Prostate gland (tissue), 2 donors: ENCODE measurements around the gene SHROOM2.

ENCODE experiments used
- POLR2A ChIP-seq: fragments of 450-650 bp; IDR thresholded peaks from one replicate; pipeline ENCODE4 v1.6.1; 2016; ENCODE audit warnings: antibody characterized with exemption, mild to moderate bottlenecking
- TF ChIP-seq, protein P1 (sequence below), 4 experiments: fragments of 200-600 bp in 2 of 4; fragments of 450-650 bp in 2 of 4; sonication (generic) in 2 of 4; IDR thresholded peaks; 1 replicate in 3 of 4; 2 replicates in 1 of 4; pipeline ENCODE4 v1.5.1; 2016 to 2019; ENCODE audit warnings: antibody characterized with exemption in 4 of 4, mild to moderate bottlenecking in 2 of 4, moderate library complexity in 2 of 4

DNA sequence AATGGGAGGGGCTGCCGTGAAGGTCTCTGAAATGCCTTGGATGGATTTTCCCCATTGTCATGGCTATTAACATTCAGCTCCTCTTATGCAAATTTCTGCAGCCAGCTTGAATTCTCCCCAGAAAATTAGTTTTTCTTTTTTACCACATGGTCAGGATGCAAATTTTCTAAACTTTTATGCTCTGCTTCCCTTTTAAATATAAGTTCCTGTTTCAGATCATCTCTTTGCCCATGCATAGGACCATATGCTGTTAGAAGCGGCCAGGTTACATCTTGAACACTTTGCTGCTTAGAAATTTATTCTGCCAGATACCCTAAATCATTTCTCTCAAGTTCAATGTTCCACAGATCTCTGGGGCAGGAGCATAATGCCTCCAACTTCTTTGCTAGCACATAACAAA is 167.2 kb downstream of the SHROOM2 start:
- TF ChIP-seq POLR2A: no peak
- TF ChIP-seq, protein P1, sequence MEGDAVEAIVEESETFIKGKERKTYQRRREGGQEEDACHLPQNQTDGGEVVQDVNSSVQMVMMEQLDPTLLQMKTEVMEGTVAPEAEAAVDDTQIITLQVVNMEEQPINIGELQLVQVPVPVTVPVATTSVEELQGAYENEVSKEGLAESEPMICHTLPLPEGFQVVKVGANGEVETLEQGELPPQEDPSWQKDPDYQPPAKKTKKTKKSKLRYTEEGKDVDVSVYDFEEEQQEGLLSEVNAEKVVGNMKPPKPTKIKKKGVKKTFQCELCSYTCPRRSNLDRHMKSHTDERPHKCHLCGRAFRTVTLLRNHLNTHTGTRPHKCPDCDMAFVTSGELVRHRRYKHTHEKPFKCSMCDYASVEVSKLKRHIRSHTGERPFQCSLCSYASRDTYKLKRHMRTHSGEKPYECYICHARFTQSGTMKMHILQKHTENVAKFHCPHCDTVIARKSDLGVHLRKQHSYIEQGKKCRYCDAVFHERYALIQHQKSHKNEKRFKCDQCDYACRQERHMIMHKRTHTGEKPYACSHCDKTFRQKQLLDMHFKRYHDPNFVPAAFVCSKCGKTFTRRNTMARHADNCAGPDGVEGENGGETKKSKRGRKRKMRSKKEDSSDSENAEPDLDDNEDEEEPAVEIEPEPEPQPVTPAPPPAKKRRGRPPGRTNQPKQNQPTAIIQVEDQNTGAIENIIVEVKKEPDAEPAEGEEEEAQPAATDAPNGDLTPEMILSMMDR (IDR thresholded peaks at IDR 0.05): no peak
